Stimulated activated CD4-positive, alpha-beta T cell treated with anti-CD3 and anti-CD28 coated beads, TNF-alpha, amount 100 ng/mL, for 1 hour (primary cell): ENCODE data around the gene CD2.

Experiments
- DNase-seq, 3 donors: peaks; one replicate each; pipeline ENCODE4 v3.0.0-alpha.2; 2020; ENCODE audit warnings: low read depth in 3 of 3, low spot score in 1 of 3

CD2 gene

DNA sequence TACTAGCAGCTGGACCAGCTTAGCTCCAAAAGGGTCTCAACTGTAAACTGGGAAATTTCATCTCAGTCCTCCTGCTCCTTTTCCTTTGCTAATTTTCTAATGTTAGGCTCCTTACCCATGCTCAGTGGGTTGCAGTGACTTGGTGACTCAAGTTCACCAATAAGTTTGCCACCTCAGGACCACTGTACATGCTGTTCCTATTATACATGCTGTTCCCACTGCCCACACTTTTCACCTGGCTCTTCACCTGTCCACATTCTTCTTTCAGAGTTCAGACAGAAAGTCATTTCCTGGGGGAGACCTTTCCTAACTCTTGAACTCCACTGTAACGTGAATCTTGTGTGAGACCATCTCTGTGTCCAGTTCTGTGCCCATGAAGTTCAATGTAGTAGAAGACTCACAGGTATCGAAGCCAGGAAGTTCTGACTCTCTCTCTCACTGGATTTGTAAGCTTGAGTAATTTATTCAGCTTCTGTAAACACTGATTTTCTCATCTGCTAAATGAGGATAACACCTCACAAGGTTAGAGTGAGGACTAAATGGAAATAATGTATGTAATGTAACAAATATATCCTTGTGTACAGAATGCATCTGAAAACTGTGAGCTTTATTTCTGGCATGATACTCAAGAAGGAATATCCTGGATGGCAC, 17.9 kb downstream of the CD2 start:
- DNase-seq, result no peak

- DNase-seq, result no peak
These were observed 18.4 kb downstream of the CD2 start for GRCh38 chr1:116772648-116773045.

DNA sequence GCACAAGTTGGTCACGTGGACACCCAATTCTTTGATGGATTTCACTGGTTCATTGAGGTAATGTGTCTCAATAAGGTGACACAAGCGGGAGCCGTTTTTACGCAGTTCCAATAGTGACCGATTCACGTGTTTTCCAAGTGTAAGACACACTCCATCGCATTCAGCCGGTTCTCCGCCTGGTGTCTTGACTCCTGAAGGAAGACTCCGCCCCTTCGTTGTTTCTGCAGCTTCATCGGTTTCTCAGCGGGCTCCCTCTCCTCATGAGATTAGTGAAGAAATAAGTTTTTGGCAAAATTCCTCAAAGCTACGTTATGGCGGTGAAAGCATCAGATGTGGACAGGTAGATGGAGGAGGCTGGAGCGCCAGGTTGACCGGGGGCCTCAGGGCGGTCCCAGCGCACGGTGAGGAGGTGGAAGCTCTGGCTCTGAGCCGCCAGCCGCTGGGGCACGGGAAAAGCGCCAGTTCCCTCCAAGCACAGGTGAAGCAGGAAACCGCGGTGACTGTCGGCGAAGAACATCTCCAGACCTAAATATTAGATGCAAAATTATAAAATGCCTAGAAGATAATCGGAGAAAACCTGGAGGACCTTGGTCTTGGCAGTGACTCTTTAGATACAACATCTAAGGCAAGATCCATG, 21.0 kb downstream of the CD2 start:
- no peak for DNase-seq

- no peak for DNase-seq
These were observed 23.9 kb downstream of the CD2 start for GRCh38 chr1:116777831-116778830.

DNA sequence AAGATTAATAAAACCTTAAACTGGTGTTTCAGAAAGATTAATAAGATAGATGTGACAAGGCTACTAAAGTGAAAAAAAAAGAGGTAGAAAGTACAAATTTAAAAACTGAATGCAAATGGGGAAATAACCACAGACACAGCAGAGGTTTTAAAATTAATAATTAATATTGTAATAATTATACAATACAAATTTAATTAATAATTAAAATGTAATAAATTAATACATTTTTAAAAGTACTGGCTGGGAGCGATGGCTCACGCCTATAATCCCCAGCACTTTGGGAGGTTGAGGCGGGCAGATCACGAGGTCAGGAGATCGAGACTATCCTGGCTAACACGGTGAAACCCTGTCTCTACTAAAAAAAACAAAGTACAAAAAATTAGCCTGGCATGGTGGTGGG, 26.8 kb downstream of the CD2 start:
- no peak for DNase-seq

- DNase-seq, result no peak
These were observed 30.8 kb downstream of the CD2 start for GRCh38 chr1:116785006-116785405.

DNA sequence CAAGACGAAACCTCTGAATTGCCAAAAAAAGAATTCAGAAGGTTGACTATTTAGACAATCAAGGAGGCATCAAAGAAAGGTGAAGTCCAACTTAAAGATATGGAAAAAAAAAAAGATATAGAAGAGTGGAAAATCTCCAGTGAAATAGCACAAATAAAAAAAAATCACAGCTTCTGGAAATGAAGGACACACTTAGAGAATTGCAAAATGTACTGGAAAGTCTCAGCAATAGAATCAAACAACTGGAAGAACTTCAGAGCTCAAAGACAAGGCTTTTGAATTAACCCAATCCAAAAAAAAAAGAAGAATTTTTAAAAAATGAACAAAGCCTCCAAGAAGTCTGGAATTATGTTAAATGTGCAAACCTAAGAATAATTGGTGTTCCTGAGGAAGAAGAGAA, 31.8 kb downstream of the CD2 start:
- DNase-seq, result no peak

- DNase-seq, result no peak
These were observed 37.5 kb downstream of the CD2 start for GRCh38 chr1:116791727-116792126.

- no peak for DNase-seq
These were observed 39.2 kb downstream of the CD2 start for GRCh38 chr1:116793357-116793935.

DNA sequence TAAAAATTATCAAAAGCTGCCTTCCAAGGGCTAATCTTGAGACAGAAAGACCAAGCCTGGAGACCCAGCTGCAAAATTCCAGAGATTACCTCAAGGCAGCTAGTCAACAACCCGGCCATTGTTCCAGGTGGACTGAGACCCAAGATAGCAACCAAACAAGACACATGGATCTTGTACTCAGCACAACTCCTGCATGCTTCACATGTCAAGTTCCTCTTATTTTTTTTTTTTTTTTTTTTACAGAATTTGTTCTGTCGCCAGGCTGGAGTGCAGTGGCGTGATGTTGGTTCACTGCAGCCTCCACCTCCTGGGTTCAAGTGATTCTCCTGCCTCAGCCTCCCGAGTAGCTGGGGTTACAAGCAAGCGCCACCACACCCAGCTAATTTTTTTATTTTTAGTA, 40.1 kb downstream of the CD2 start:
- DNase-seq, result no peak

- no peak for DNase-seq
These were observed 40.7 kb downstream of the CD2 start for GRCh38 chr1:116794804-116795481.

- DNase-seq, result no peak
These were observed 41.2 kb downstream of the CD2 start for GRCh38 chr1:116795482-116795829.

- DNase-seq, result no peak
These were observed 50.5 kb downstream of the CD2 start for GRCh38 chr1:116804736-116805135.

GRCh38 chr1:116805398-116805797, 51.2 kb downstream of the CD2 start:
- DNase-seq, result no peak

GRCh38 chr1:116806245-116806644, 52.0 kb downstream of the CD2 start:
- DNase-seq, result peak in 2 of 3 donors; percentile 21 to 43

- no peak for DNase-seq
These were observed 52.4 kb downstream of the CD2 start for GRCh38 chr1:116806671-116807070.

GRCh38 chr1:116807394-116808199, 53.4 kb downstream of the CD2 start:
- DNase-seq, result no peak

GRCh38 chr1:116808200-116808847, 54.1 kb downstream of the CD2 start:
- no peak for DNase-seq

GRCh38 chr1:116808848-116809508, 54.7 kb downstream of the CD2 start:
- DNase-seq, result no peak
